Measurements from ENCODE around the gene NSMF. TPM values are rescaled to one million over a fixed set of nuclear protein-coding genes. Genes with fewer than 3 reads are reported as not detected.

The NSMF gene
- total and polyA plus RNA-seq, 2 of the 4 experiments (the other 2 are of a cell fraction): 7.7 to 40.9 TPM

- Histone ChIP-seq H3K36me3 (ENCODE audit: control insufficient read depth, insufficient read depth, low read length) (no peaks in the 10 kb centered on the region), H3K9me1 (ENCODE audit: insufficient read depth, low read length) (peaks cover 12% of the 10 kb centered on the region), H3K4ac (ENCODE audit: low read depth, low read length) (peak overlapping the region; percentile 90), H3K56ac (ENCODE audit: extremely low read depth, insufficient read depth, low read length) (no peak overlapping the region), H2BK120ac (ENCODE audit: low read depth, low read length) (peak overlapping the region; percentile 73), H3K4me1 (ENCODE audit: control insufficient read depth, insufficient read depth, low read length) (peaks cover 29% of the 10 kb centered on the region), H2AK5ac (ENCODE audit: low read depth, low read length) (peak overlapping the region; percentile 86), H3K14ac (replicated peaks; ENCODE audit: low read depth, low read length) (peak overlapping the region; percentile 50), H2AFZ (replicated peaks; ENCODE audit: low read length, poor library complexity) (peak overlapping the region; percentile 40), H3K27me3 (ENCODE audit: control insufficient read depth, insufficient read depth, low read length) (no peaks in the 10 kb centered on the region), H3K79me1 (ENCODE audit: low read depth in 1 of 2, low read length in 2 of 2) (peaks cover 15 to 40% of the 10 kb centered on the region in 2 experiments; a peak in 3 of 4 replicates), H3K27ac (ENCODE audit: insufficient read depth, low read length) (peak overlapping the region; percentile 66), H4K91ac (ENCODE audit: insufficient read depth, low read depth, low read length) (peak overlapping the region; percentile 88), H2BK5ac (ENCODE audit: low read depth, low read length, poor library complexity, severe bottlenecking) (peak overlapping the region; percentile 49), H4K5ac (ENCODE audit: low read depth, low read length) (peak overlapping the region; percentile 72), H2BK20ac (ENCODE audit: low read depth, low read length) (peak overlapping the region; percentile 55; the same call in 1 of the 2 replicates), H3K4me3 (ENCODE audit: insufficient read depth, low read depth, low read length) (no peak overlapping the region), H3K18ac (ENCODE audit: low read depth, low read length) (peak overlapping the region; percentile 56; the same call in 1 of the 2 replicates), H4K20me1 (ENCODE audit: insufficient read depth, low read length) (no peaks in the 10 kb centered on the region), H2BK15ac (ENCODE audit: low read depth, low read length) (peak overlapping the region; percentile 49; the same call in 1 of the 3 replicates), H3K23ac (ENCODE audit: low read depth, low read length) (no peak overlapping the region), H4K8ac (ENCODE audit: low read depth in 2 of 2, low read length in 2 of 2) (peak overlapping the region in 1 of 2 experiments; percentile 55; a peak in 2 of 4 replicates), H3K9ac (ENCODE audit: low read depth, low read length) (no peak overlapping the region), H3K4me2 (ENCODE audit: low read depth, low read length) (no peak overlapping the region; the same call in 1 of the 2 replicates), H3K9me3 (ENCODE audit: control insufficient read depth, insufficient read depth, low read length) (no peaks in the 10 kb centered on the region), H2AK9ac (replicated peaks; ENCODE audit: low read depth, low read length, poor library complexity) (peak overlapping the region; percentile 77)
- intact Hi-C loops (cut with micrococcal nuclease) (no loop called here), in situ Hi-C loops (cut with MboI; ENCODE audit: low sequenced_read_pairs) (no loop called here), dilution Hi-C loops (cut with HindIII; ENCODE audit: low sequenced_read_pairs, unreplicated experiment) (no loop called here)
- ChIA-PET CTCF (no interaction called here), POLR2A (ENCODE audit: unreplicated experiment) (no interaction called here)
- no TSS peak for BruUV-seq (replicated peaks)
- WGBS, 2 experiments (ENCODE audit: extremely low coverage in 2 of 2, insufficient read length in 1 of 2): 91% methylated on average over 9 of the region's 15 CpGs; no CpG with 5 or more reads in 1 of the 2 experiments
- TF ChIP-seq, protein P1, sequence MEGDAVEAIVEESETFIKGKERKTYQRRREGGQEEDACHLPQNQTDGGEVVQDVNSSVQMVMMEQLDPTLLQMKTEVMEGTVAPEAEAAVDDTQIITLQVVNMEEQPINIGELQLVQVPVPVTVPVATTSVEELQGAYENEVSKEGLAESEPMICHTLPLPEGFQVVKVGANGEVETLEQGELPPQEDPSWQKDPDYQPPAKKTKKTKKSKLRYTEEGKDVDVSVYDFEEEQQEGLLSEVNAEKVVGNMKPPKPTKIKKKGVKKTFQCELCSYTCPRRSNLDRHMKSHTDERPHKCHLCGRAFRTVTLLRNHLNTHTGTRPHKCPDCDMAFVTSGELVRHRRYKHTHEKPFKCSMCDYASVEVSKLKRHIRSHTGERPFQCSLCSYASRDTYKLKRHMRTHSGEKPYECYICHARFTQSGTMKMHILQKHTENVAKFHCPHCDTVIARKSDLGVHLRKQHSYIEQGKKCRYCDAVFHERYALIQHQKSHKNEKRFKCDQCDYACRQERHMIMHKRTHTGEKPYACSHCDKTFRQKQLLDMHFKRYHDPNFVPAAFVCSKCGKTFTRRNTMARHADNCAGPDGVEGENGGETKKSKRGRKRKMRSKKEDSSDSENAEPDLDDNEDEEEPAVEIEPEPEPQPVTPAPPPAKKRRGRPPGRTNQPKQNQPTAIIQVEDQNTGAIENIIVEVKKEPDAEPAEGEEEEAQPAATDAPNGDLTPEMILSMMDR (conservative IDR thresholded peaks at IDR 0.05; ENCODE audit: low read depth, low read length): no peak
- no peak for TF ChIP-seq CHD1 (IDR thresholded peaks at IDR 0.05; ENCODE audit: low read depth, low read length)
- no peak for TF ChIP-seq RFX5 (IDR thresholded peaks at IDR 0.05; ENCODE audit: low read depth, low read length)
- no peak for TF ChIP-seq POLR2A (IDR thresholded peaks at IDR 0.05; ENCODE audit: low read depth, low read length)
- no peak for TF ChIP-seq FOS (IDR thresholded peaks at IDR 0.05; ENCODE audit: low read depth, low read length)
- no peak for TF ChIP-seq BHLHE40 (IDR thresholded peaks at IDR 0.05; ENCODE audit: low read depth, low read length)
- TF ChIP-seq CEBPB (IDR thresholded peaks at IDR 0.05; ENCODE audit: low read depth, low read length): no peak
- no peak for TF ChIP-seq MXI1 (IDR thresholded peaks at IDR 0.05; ENCODE audit: borderline replicate concordance, low read depth, low read length)
- TF ChIP-seq, protein P2, sequence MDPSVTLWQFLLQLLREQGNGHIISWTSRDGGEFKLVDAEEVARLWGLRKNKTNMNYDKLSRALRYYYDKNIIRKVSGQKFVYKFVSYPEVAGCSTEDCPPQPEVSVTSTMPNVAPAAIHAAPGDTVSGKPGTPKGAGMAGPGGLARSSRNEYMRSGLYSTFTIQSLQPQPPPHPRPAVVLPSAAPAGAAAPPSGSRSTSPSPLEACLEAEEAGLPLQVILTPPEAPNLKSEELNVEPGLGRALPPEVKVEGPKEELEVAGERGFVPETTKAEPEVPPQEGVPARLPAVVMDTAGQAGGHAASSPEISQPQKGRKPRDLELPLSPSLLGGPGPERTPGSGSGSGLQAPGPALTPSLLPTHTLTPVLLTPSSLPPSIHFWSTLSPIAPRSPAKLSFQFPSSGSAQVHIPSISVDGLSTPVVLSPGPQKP (IDR thresholded peaks at IDR 0.05; ENCODE audit: borderline replicate concordance, low read depth, low read length): no peak
- no peak for TF ChIP-seq SMC3 (IDR thresholded peaks at IDR 0.05; ENCODE audit: low read depth, low read length)
- TF ChIP-seq NFE2L2 (IDR thresholded peaks at IDR 0.05; ENCODE audit: low read depth, low read length): no peak
- TF ChIP-seq MAZ (IDR thresholded peaks at IDR 0.05; ENCODE audit: borderline replicate concordance, low read depth, low read length): no peak
- TF ChIP-seq RCOR1 (IDR thresholded peaks at IDR 0.05; ENCODE audit: insufficient replicate concordance, low read length): no peak
- no peak for TF ChIP-seq MAFK (IDR thresholded peaks at IDR 0.05; ENCODE audit: low read depth, low read length)
- TF ChIP-seq, protein P3, sequence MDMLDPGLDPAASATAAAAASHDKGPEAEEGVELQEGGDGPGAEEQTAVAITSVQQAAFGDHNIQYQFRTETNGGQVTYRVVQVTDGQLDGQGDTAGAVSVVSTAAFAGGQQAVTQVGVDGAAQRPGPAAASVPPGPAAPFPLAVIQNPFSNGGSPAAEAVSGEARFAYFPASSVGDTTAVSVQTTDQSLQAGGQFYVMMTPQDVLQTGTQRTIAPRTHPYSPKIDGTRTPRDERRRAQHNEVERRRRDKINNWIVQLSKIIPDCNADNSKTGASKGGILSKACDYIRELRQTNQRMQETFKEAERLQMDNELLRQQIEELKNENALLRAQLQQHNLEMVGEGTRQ (IDR thresholded peaks at IDR 0.05; ENCODE audit: low read depth, low read length): no peak
- no peak for TF ChIP-seq RAD21 (IDR thresholded peaks at IDR 0.05; ENCODE audit: low read length)
- no peak for ATAC-seq (ENCODE audit: low read depth)
- DNase-seq: no peak
These were observed 48.3 kb downstream of the NSMF start for GRCh38 chr9:137410891-137411249.

Measured in IMR-90 (cell line).